DMS 273 treated with DMSO at 0.1 percent for 48 hours (cell line): ENCODE data around the gene FAM186B.

Experiments
- DNase-seq: peaks from one replicate; lab custom pipeline; 2025; lab: John Stamatoyannopoulos, UW

The FAM186B gene

DNA sequence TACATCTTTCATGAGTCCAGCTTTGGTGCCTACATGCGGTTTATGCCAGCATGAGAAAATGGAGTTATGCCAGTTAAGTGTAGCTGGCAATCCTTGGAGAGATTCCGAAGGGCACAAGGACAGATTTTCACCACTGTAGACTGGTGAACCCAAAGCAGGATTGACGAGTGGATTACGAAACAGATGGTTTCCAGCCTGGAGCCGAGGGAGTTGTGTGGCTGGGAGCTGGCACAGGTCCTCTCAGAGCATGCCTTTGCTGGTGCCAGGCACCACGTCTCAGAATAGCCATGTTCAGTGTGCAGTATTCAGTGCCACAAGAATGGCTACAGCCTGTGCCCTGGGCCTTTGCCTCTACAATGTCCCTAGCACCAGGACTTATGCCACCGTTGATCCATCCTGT, 53.4 kb downstream of the FAM186B start:
- DNase-seq: no peak

- no peak for DNase-seq
Measured at GRCh38 chr12:49550693-49551252, 54.7 kb downstream of the FAM186B start.

GRCh38 chr12:49549735-49550692, 55.4 kb downstream of the FAM186B start:
- no peak for DNase-seq

- no peak for DNase-seq
Measured at GRCh38 chr12:49548822-49549648, 56.4 kb downstream of the FAM186B start.

GRCh38 chr12:49548481-49548821, 57.0 kb downstream of the FAM186B start:
- no peak for DNase-seq

GRCh38 chr12:49547090-49547690, 58.2 kb downstream of the FAM186B start:
- DNase-seq: no peak

- DNase-seq: no peak
Measured at GRCh38 chr12:49546481-49546880, 59.0 kb downstream of the FAM186B start.

DNA sequence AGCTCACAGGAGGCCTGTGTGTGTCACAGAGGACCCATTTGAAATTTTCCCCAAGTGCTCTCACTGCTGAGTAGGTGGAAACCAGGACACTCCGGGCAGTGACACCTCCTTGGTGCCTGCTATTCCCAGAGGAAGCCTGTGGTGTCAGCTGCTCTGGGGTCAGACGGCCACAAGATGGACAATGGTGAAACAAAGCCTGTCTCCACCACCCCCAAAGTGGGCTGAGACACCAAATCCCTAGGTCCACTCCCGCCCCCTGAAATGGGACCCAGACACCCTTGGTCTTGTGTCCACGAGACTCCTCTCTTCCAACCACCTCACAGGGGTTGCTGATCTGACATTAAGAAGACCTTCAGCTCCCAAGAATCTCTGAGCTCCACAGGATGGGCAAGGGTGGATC, 59.6 kb downstream of the FAM186B start:
- no peak for DNase-seq

DNA sequence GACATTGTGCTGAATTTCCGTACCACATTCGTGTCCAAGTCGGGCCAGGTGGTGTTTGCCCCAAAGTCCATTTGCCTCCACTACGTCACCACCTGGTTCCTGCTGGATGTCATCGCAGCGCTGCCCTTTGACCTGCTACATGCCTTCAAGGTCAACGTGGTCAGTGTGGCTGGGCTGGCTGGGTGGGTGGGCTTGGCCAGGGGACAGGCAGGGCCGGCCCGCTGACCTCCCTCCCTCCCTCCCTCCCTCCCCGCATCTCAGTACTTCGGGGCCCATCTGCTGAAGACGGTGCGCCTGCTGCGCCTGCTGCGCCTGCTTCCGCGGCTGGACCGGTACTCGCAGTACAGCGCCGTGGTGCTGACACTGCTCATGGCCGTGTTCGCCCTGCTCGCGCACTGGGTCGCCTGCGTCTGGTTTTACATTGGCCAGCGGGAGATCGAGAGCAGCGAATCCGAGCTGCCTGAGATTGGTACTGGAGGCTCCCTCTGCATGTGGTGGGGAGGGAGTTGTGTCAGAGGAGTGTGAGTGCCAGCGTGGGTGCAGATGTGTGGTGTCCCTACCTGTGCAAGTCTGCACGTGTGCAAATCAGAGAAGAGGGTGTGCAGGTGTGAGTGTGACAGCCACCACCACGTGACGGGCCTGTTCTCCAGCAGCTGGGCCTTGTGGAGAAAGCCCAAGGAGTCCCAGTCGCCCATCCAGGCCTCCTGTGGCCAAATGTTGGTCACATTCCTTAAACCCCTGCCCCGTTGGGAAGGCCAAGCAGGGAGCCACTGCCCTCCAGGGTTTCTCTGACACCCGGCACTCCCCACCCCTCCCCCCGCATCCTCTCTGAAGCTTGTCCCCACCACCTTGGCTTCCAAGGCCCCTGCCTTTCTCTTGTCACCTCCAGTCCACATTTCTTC, 61.3 kb downstream of the FAM186B start:
- DNase-seq: no peak

DNA sequence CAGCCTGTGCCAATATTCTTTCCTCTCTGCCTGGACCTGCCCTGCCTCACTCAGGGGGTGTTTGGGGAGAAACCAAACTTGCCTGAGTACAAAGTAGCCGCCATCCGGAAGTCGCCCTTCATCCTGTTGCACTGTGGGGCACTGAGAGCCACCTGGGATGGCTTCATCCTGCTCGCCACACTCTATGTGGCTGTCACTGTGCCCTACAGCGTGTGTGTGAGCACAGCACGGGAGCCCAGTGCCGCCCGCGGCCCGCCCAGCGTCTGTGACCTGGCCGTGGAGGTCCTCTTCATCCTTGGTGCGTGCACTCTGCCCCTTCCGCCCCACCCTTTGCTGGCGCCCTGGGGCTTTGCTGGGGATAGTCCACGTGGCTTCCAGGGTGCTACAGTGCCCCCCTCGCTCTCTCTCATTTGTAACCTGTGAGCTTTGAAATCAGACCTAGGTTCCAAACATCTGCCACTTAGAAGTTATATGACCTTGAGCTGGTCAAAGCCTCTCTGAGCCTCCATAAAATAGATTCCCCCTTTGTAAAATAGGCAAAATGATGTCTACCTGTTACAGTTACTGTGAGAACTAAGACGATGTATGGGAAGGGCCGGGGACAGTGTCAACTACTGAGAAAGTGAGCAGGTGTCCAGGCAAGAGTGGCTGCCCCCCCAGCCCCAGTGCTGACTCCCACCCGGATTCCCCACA, 62.1 kb downstream of the FAM186B start:
- no peak for DNase-seq

- DNase-seq: no peak
Measured at GRCh38 chr12:49542592-49543160, 62.8 kb downstream of the FAM186B start.

DNA sequence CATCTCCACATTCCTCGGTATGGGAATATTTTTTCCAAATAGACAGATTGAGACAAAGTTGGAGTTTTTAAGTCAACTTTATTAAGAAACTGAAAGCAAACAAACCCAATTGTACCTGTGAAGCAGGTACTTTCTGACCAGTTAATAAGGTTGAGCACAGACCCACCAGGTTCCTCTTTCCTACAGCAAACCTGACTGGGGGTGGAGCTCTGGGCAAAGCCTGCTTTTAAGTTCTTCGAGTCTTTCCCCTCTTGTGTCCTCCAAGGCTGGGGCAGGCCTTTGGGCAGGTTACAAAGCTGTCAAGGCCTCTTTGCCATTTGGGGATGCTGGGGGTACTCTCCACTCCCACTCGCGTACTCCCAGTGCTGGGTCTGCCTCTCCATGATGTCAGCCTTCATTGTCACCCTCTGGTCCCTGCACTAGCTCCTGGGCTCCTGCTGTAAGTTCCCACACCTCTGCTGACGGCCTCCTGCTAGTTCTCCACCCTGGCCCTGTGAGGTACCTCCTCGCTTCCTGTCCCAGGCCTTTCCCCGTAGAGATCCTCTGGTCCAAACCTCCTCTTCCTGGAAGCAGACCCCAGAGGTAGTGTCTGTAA, 63.4 kb downstream of the FAM186B start:
- no peak for DNase-seq

DNA sequence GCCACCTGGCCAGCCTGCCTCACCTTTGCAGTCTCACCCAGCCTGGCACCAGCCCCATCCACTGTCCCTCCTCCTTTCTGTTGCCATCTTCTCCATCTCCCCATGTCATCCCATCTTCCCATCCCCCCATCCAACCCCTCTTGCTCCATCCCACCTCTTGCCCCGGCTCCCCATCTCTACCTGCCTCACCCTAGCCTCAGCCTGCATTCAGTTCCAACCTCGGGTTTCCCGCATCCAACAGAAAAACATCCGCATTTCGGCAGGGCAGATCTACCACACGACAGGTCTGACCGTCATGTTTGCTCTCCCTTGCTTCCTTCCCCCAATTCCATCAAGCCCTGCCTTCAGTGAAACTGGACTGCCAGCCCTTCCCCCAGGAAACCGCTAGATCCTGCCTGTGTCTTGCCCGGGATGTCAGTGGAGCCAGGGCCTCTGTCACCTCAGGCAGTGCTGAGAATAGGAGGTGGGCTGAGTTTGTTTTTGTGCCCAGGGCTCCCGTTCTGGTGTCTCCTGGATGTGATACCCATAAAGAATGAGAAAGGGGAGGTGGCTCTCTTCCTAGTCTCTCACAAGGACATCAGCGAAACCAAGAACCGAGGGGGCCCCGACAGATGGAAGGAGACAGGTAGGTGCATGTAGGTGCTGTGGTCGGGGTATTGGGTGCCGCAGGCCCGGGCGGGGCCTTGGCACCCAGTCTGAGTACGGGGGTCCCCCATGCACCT, 64.1 kb downstream of the FAM186B start:
- no peak for DNase-seq

GRCh38 chr12:49540229-49541139, 65.0 kb downstream of the FAM186B start:
- no peak for DNase-seq

DNA sequence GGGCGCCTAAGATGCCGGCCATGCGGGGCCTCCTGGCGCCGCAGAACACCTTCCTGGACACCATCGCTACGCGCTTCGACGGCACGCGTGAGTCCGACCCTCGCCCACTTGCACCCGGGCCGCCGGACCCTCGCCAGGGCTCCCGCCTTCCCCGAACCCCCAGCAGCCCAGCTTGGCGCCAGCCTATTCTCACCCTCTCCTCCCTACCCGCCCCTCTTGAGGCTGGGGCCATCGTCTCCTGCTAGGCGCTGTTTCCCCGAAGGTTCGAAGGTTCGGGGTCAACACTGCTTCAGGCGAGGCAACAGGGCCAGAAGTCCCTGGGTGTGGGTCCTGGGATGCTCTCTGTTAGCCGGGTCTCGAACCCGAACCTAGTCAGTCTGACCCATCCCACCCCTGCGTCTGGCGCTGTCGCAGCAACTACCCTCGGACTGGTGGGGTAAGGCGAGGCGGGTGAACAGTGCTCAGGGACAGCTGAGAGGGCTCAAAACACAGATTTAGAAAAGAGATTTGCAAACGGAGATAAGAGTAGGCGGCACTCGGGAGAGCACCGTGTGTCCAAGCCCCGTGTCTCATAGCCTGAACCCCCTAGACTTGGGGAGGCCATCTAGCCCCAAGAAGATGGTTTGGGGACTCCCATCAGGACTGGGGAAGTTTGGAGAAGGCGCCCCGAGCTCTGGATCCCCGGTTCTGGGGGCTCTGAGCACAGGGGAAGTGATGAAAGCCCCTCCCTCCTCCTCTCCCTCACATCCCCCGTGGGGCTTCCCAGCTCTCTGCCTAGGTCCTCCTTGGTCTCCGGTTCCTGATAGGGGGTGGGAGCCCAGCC, 65.8 kb downstream of the FAM186B start:
- no peak for DNase-seq

GRCh38 chr12:49538510-49539403, 66.7 kb downstream of the FAM186B start, which contains the start of gene KCNH3:
Gene KCNH3 (plus strand): TSS chr12:49539030. CDS start chr12:49539417, 387 bp downstream.
- DNase-seq: no peak
